Parathyroid adenoma (tissue), 2 donors: Measurements from ENCODE around the gene PCSK5.

Experiments used
- H2AFZ ChIP-seq: fragments of 300-600 bp; sonication (generic); one replicate; pipeline ENCODE4 v1.7.0; 2017; ENCODE audit warnings: antibody characterized with exemption, mild to moderate bottlenecking
- H3K27ac ChIP-seq: fragments of 300-600 bp; sonication (generic); one replicate; pipeline ENCODE4 v1.7.0; 2017
- H3K27me3 ChIP-seq: fragments of 300-600 bp; sonication (generic); one replicate; pipeline ENCODE4 v1.7.0; 2017; ENCODE audit warnings: low read length; ENCODE audit not compliant: control insufficient read depth, insufficient read depth
- H3K36me3 ChIP-seq: fragments of 300-600 bp; sonication (generic); one replicate; pipeline ENCODE4 v1.7.0; 2017; ENCODE audit warnings: low read length; ENCODE audit not compliant: control insufficient read depth, insufficient read depth
- H3K4me1 ChIP-seq: fragments of 300-600 bp; sonication (generic); one replicate; pipeline ENCODE4 v1.7.0; 2017; ENCODE audit warnings: control low read depth
- H3K4me2 ChIP-seq: fragments of 300-600 bp; sonication (generic); one replicate; pipeline ENCODE4 v1.7.0; 2017; ENCODE audit warnings: low read length
- H3K4me3 ChIP-seq: fragments of 300-600 bp; sonication (generic); one replicate; pipeline ENCODE4 v1.7.0; 2017; ENCODE audit warnings: low read depth, low read length
- H3K79me2 ChIP-seq: fragments of 300-600 bp; sonication (generic); one replicate; pipeline ENCODE4 v1.7.0; 2017; ENCODE audit warnings: control low read depth
- H3K9ac ChIP-seq: fragments of 300-600 bp; sonication (generic); one replicate; pipeline ENCODE4 v1.7.0; 2017; ENCODE audit warnings: mild to moderate bottlenecking
- H3K9me3 ChIP-seq: fragments of 300-600 bp; sonication (generic); one replicate; pipeline ENCODE4 v1.7.0; 2017; ENCODE audit warnings: low read length; ENCODE audit not compliant: control insufficient read depth
- CTCF ChIP-seq: fragments of 300-600 bp; sonication (generic); IDR thresholded peaks from one replicate; pipeline ENCODE4 v1.7.0; 2017; ENCODE audit warnings: antibody characterized with exemption, mild to moderate bottlenecking
- donor health status: primary hyperparathyroidism.

The PCSK5 gene

DNA sequence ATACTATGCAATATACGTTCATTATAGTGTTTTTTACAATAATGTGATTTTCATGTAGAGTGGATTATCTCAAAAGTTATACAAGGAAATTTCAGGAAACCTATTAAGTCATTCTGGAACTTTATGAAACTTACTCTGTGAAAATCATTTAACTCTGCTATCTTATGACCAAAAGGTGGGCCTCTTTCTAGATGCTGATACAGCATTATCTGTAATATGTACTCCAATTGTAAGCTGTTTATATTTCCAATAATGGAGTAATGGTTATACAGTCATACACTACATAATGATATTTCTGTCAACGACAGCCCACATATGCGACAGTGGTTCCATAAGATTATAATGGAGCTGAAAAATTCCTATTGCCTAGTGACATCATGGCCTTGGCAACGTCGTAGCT lies 18.8 kb upstream of the PCSK5 start:
- H3K9me3 ChIP-seq, result no peaks in the 10 kb centered on the region
- H3K4me1 ChIP-seq, result no peaks in the 10 kb centered on the region
- no peaks in the 10 kb centered on the region for H3K79me2 ChIP-seq
- no peaks in the 10 kb centered on the region for H3K36me3 ChIP-seq
- H3K9ac ChIP-seq, result no peak overlapping the region
- no peak overlapping the region for H3K4me2 ChIP-seq
- H3K27ac ChIP-seq, result no peak overlapping the region
- TF ChIP-seq CTCF, result no peak
- H2AFZ ChIP-seq, result no peak overlapping the region
- no peaks in the 10 kb centered on the region for H3K27me3 ChIP-seq
- H3K4me3 ChIP-seq, result no peak overlapping the region

- H3K79me2 ChIP-seq, result no peaks in the 10 kb centered on the region
- no peaks in the 10 kb centered on the region for H3K9me3 ChIP-seq
- no peak for TF ChIP-seq CTCF
- no peak overlapping the region for H3K4me3 ChIP-seq
- no peak overlapping the region for H3K9ac ChIP-seq
- H3K4me2 ChIP-seq, result no peak overlapping the region
- H3K27me3 ChIP-seq, result no peaks in the 10 kb centered on the region
- no peak overlapping the region for H3K27ac ChIP-seq
- no peaks in the 10 kb centered on the region for H3K4me1 ChIP-seq
- no peak overlapping the region for H2AFZ ChIP-seq
- H3K36me3 ChIP-seq, result no peaks in the 10 kb centered on the region
These were observed 16.8 kb upstream of the PCSK5 start for GRCh38 chr9:75873712-75874111.

DNA sequence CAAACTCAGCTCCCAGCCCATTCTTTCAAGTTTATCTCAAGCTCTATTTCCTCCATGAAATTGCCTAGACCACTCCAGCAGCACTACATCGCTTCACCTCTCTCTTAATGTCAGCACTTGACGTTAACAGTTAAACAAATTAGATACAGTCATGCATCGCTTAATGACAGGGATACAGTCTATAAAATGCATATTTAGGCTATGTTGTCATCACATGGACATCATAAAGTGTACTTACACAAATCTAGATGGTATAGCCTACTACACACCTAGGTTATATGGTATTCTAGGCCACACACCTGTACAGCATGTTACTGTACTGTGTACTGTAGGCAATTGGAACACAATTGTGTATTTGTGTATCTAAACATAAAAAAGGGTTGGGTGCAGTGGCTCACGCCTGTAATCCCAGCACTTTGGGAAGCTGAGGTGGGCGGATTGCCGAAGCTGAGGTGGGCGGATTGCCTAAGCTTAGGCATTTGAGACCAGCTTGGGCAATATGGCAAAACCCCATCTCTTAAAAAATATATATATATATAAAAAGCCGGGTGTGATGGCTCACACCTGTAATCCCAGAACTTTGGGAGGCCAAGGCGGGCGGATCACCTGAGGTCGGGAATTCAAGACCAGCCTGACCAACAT lies 13.4 kb upstream of the PCSK5 start:
- H3K9ac ChIP-seq, result no peak overlapping the region
- H3K9me3 ChIP-seq, result no peaks in the 10 kb centered on the region
- H3K27ac ChIP-seq, result no peak overlapping the region
- no peaks in the 10 kb centered on the region for H3K4me1 ChIP-seq
- H3K4me3 ChIP-seq, result no peak overlapping the region
- no peak overlapping the region for H3K4me2 ChIP-seq
- no peaks in the 10 kb centered on the region for H3K27me3 ChIP-seq
- no peak for TF ChIP-seq CTCF
- no peak overlapping the region for H2AFZ ChIP-seq
- H3K79me2 ChIP-seq, result no peaks in the 10 kb centered on the region
- H3K36me3 ChIP-seq, result no peaks in the 10 kb centered on the region

DNA sequence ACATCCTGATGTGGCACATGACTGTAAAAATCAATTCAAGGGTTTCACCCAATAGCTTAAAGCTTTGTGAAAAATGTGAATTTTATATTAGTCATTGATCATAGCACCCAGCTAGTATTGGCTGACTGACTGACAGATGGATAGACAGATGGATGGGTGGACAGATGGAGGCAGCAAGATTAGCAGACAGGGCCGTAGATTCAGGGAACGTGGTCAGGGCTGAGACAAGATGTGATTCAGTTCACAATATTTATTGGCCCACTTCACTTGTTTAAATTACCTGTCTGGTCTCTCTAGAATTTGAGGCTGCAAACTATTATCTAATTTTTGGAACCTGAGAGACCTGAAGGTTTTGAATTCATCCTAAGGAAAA lies 12.0 kb upstream of the PCSK5 start:
- no peaks in the 10 kb centered on the region for H3K27me3 ChIP-seq
- H3K9ac ChIP-seq, result no peak overlapping the region
- no peak overlapping the region for H3K4me2 ChIP-seq
- no peak overlapping the region for H2AFZ ChIP-seq
- H3K4me3 ChIP-seq, result no peak overlapping the region
- H3K27ac ChIP-seq, result no peak overlapping the region
- no peaks in the 10 kb centered on the region for H3K36me3 ChIP-seq
- H3K4me1 ChIP-seq, result no peaks in the 10 kb centered on the region
- no peak for TF ChIP-seq CTCF
- H3K9me3 ChIP-seq, result no peaks in the 10 kb centered on the region
- H3K79me2 ChIP-seq, result no peaks in the 10 kb centered on the region

DNA sequence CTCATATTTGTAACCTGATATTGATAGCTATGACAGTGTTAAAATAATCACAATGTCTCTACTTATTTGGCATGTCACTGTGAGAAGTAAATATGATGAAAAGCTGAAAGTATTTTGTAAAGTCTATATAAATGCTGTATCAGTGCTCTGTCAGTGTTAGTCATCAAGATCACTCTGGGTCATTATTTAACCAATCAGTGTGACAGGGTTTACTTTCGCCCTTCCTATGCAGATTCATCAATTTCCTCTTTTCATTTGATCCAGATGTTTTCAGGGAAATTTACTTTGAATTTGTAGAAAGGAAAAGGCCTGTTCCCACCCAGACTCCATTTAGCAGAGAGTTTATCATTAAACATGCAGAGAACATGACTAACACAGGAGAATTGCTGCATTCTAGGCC lies 9.9 kb upstream of the PCSK5 start:
- no peak for TF ChIP-seq CTCF
- H3K27me3 ChIP-seq, result no peaks in the 10 kb centered on the region
- H3K4me1 ChIP-seq, result no peaks in the 10 kb centered on the region
- H3K36me3 ChIP-seq, result no peaks in the 10 kb centered on the region
- no peaks in the 10 kb centered on the region for H3K79me2 ChIP-seq
- H3K9ac ChIP-seq, result no peak overlapping the region
- H2AFZ ChIP-seq, result no peak overlapping the region
- no peak overlapping the region for H3K4me3 ChIP-seq
- H3K27ac ChIP-seq, result no peak overlapping the region
- no peaks in the 10 kb centered on the region for H3K9me3 ChIP-seq
- no peak overlapping the region for H3K4me2 ChIP-seq
